Calu3 (cell line): ENCODE measurements around the gene SLC24A3. TPM values are rescaled to one million over a fixed set of nuclear protein-coding genes. Genes with fewer than 3 reads are reported as not detected.

Source experiments
- BruUV-seq: library from RNA; stranded (reverse); fragments of 400-500 nt; replicated peaks from 2 replicates; lab custom pipeline; 2021; lab: Mats Ljungman, UMichigan
- CTCF ChIA-PET: fragments of 300-600 bp; sonication (Branson Sonifier 250); formaldehyde crosslinking; loops from one replicate; lab custom pipeline; 2022; ENCODE audit warnings: antibody characterized with exemption; lab: Charles Lee
- DNase-seq: peaks from one replicate; pipeline ENCODE4 v3.0.0; 2022
- H3K27ac Mint-ChIP-seq: one replicate; pipeline ENCODE4 v1.8.0; 2022; ENCODE audit warnings: mixed read lengths; ENCODE audit not compliant: unreplicated experiment
- H3K27me3 Mint-ChIP-seq: one replicate; pipeline ENCODE4 v1.8.0; 2022; ENCODE audit warnings: mixed read lengths; ENCODE audit not compliant: unreplicated experiment
- H3K36me3 Mint-ChIP-seq: one replicate; pipeline ENCODE4 v1.8.0; 2022; ENCODE audit warnings: mild to moderate bottlenecking, moderate library complexity, mixed read lengths; ENCODE audit not compliant: insufficient read depth, unreplicated experiment
- H3K4me1 Mint-ChIP-seq: one replicate; pipeline ENCODE4 v1.8.0; 2022; ENCODE audit warnings: mild to moderate bottlenecking, low read depth, mixed read lengths; ENCODE audit not compliant: unreplicated experiment
- H3K4me3 Mint-ChIP-seq: one replicate; pipeline ENCODE4 v1.8.0; 2022; ENCODE audit warnings: mild to moderate bottlenecking, low read depth, moderate library complexity, mixed read lengths; ENCODE audit not compliant: unreplicated experiment
- H3K9me3 Mint-ChIP-seq: one replicate; pipeline ENCODE4 v1.8.0; 2022; ENCODE audit warnings: low read depth, mixed read lengths; ENCODE audit not compliant: unreplicated experiment
- intact Hi-C: fragments of 100-400 bp; cut with micrococcal nuclease; formaldehyde crosslinking; loops from one replicate; pipeline ENCODE4 v1.10.0; 2022; ENCODE audit not compliant: unreplicated experiment
- total RNA-seq: library from RNA; stranded (reverse); gene quantifications from 2 replicates; pipeline ENCODE4 v1.2.3, GENCODE V29; 2022
- TF ChIP-seq, protein P1 (sequence below): fragments of 200-600 bp; IDR thresholded peaks from one replicate; pipeline ENCODE4 v1.8.0; 2022; ENCODE audit warnings: antibody characterized with exemption; ENCODE audit not compliant: unreplicated experiment

The SLC24A3 gene
- total RNA-seq, 1 experiment from 2014 or later: not detected

DNA sequence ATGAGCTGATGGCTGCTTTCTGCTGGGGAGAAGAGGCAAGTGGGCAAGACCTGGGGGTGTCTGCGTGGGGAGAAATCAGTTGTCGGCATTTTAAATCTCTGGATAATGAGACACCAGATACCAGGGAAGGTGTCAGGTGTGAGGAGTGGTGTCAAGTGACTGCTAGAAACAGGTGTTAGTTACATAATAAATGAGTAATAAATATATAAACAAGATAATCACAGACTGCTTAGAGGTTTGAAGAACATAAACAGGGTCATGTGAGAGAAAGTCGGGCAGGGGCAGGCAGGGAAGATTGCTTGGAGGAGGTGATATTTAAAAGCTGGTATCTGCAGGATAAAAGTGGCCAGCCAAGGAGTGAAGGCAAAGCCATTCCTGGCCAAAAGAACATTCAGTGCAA is 458.4 kb downstream of the SLC24A3 start:
- Mint-ChIP-seq H3K4me3 (no peak overlapping the region), H3K36me3 (no peaks in the 10 kb centered on the region), H3K9me3 (no peaks in the 10 kb centered on the region), H3K4me1 (peaks cover 7% of the 10 kb centered on the region), H3K27me3 (peaks cover 22% of the 10 kb centered on the region), H3K27ac (no peak overlapping the region)
- TF ChIP-seq, protein P1, sequence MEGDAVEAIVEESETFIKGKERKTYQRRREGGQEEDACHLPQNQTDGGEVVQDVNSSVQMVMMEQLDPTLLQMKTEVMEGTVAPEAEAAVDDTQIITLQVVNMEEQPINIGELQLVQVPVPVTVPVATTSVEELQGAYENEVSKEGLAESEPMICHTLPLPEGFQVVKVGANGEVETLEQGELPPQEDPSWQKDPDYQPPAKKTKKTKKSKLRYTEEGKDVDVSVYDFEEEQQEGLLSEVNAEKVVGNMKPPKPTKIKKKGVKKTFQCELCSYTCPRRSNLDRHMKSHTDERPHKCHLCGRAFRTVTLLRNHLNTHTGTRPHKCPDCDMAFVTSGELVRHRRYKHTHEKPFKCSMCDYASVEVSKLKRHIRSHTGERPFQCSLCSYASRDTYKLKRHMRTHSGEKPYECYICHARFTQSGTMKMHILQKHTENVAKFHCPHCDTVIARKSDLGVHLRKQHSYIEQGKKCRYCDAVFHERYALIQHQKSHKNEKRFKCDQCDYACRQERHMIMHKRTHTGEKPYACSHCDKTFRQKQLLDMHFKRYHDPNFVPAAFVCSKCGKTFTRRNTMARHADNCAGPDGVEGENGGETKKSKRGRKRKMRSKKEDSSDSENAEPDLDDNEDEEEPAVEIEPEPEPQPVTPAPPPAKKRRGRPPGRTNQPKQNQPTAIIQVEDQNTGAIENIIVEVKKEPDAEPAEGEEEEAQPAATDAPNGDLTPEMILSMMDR: no peak
- no peak for DNase-seq
- CTCF ChIA-PET: no interaction called here
- no TSS peak for BruUV-seq
- intact Hi-C loops: no loop called here

DNA sequence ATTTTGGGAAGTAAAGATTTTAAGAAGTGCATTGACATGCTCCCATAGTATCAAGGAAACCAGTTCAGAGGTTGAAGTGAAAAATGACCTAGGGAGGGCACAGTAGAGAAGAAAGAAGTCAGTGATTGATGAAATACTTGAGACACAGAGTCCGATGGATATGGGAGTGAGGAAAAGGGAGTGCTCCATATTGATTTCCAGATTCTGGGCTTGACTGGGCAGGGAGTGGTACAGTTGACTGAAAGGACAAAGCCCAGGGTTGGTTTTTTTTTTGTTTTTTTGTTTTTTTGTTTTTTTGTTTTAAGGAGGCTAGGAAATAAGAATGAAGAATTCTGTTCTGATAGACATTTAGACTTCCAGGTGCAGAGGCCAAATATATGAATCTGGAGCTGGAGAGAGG is 458.9 kb downstream of the SLC24A3 start:
- intact Hi-C loops: no loop called here
- Mint-ChIP-seq H3K9me3 (no peaks in the 10 kb centered on the region), H3K27ac (no peak overlapping the region), H3K4me3 (no peak overlapping the region), H3K4me1 (peaks cover 7% of the 10 kb centered on the region), H3K27me3 (peaks cover 22% of the 10 kb centered on the region), H3K36me3 (no peaks in the 10 kb centered on the region)
- CTCF ChIA-PET: no interaction called here
- DNase-seq: no peak
- BruUV-seq: no TSS peak
- TF ChIP-seq, protein P1: no peak

DNA sequence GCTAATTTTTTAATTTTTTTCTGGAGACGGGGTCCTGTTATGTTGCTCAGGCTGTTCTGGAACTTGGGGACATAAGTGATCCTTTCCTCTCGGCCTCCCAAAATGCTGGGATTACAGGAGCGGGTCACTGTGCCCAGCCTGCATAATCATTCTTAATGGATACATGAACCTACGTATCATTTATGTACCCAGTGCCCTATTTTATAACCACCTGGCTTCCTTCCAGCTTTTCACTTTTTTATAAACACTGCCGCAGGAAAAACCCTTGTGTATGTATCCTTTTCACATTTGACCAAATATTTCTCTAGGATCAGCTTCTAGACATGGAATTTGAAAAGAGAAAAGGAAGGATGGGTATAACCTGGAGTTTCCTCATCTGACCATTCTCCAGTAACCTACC is 460.1 kb downstream of the SLC24A3 start:
- CTCF ChIA-PET: no interaction called here
- H3K4me1 Mint-ChIP-seq: peaks cover 7% of the 10 kb centered on the region
- TF ChIP-seq, protein P1: no peak
- H3K27me3 Mint-ChIP-seq: peaks cover 22% of the 10 kb centered on the region
- no peaks in the 10 kb centered on the region for H3K9me3 Mint-ChIP-seq
- no peaks in the 10 kb centered on the region for H3K36me3 Mint-ChIP-seq
- H3K27ac Mint-ChIP-seq: no peak overlapping the region
- H3K4me3 Mint-ChIP-seq: no peak overlapping the region
- no peak for DNase-seq
- intact Hi-C loops: no loop called here
- no TSS peak for BruUV-seq

DNA sequence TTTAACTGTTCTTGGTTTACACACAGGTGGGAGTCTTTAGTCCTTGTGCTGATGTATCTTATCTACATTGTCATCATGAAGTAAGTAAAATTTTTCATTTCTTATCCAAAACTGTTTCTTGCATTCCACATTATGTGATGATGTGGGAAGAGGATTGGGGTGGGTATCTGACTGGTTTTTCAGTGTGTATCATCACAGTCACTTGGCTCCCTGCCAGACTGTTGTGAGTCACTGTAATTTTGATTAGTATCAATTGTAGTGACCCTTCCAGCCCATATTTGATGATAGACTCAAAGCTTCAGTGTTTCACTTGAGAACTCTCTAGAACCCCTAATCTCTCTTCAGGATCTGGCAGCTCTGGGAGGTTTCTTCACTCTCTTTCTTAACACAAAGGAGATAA is 461.1 kb downstream of the SLC24A3 start:
- H3K9me3 Mint-ChIP-seq: no peaks in the 10 kb centered on the region
- H3K36me3 Mint-ChIP-seq: no peaks in the 10 kb centered on the region
- no peak overlapping the region for H3K4me3 Mint-ChIP-seq
- CTCF ChIA-PET: no interaction called here
- H3K27ac Mint-ChIP-seq: no peak overlapping the region
- TF ChIP-seq, protein P1: no peak
- no peak for DNase-seq
- peaks cover 7% of the 10 kb centered on the region for H3K4me1 Mint-ChIP-seq
- intact Hi-C loops: no loop called here
- H3K27me3 Mint-ChIP-seq: peaks cover 22% of the 10 kb centered on the region
- no TSS peak for BruUV-seq
